Left renal cortex interstitium (tissue), 4 donors: Measurements from ENCODE around the gene RTTN. TPM values are rescaled to one million over a fixed set of nuclear protein-coding genes. Genes with fewer than 3 reads are reported as not detected.
"Not testable (repeated sequence)": the region's sequence is repeated elsewhere in the genome, so short reads cannot be mapped to it uniquely, and the experiment has no call there.

Experiments used
- DNase-seq, 4 donors: peaks; one replicate each; pipeline ENCODE4 v3.0.0-alpha.2; 2013; ENCODE audit warnings: low read depth in 4 of 4, low spot score in 2 of 4, missing footprints in 1 of 4
- polyA plus RNA-seq, 4 donors: library from polyadenylated mRNA; unstranded; fragments of 120-200 nt; gene quantifications; one replicate each; pipeline ENCODE4 v1.2.1, GENCODE V29; 2013; ENCODE audit not compliant: insufficient read length in 4 of 4

The RTTN gene
- polyA plus RNA-seq, 4 donors: 14.9 to 21.3 (median 18.7) TPM

DNA sequence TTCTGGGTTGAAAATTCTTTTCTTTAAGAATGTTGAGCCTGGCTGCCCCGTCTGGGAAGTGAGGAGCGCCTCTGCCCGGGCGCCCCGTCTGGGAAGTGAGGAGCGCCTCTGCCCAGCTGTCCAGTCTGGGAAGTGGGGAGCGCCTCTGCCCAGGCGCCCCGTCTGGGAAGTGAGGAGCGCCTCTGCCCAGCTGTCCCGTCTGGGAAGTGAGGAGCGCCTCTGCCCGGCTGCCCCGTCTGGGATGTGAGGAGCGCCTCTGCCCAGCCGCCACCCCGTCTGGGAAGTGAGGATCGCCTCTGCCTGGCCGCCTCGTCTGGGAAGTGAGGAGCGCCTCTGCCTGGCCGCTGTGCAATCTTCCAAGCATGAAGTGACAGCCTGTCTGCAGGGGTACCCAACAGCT lies 102.6 kb downstream of the RTTN start:
- DNase-seq: not testable (repeated sequence)

DNA sequence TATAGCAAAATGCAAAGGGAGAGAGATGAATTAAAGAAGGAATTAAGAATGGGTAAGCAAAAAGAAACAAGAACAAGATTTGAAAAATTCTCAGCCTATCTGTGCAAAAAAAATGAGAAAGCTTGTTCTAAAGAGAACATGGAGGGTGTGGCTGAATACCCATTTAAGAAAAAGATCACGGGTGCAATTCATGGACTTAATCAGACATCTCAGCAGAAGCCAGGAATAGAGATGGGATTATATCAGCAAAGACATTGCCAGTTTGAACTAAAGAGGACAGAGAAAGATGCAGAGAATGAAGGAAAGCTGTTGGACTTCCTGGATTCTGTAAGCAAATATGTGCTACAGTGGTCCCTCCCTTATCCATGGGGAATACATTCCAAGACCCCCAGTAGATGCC lies 115.6 kb downstream of the RTTN start:
- DNase-seq: no peak

DNA sequence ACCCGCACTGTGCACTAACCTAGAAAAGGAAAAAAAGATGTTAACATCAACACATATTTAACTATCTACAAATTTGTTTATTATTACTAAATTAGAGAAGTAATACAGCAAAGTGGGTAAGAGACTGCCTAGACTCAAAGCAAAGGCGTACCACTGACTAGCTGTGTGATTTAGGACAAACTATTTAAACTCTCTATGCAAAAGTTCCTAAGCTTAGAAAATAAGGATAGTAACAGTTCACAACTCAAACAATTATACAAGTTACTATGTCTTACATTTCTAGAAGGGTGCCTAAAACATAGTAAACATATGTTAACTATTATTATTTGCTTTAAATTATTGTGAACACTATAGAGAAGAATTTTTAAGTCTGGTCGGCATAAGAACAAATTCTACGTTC lies 119.4 kb downstream of the RTTN start:
- no peak for DNase-seq

DNA sequence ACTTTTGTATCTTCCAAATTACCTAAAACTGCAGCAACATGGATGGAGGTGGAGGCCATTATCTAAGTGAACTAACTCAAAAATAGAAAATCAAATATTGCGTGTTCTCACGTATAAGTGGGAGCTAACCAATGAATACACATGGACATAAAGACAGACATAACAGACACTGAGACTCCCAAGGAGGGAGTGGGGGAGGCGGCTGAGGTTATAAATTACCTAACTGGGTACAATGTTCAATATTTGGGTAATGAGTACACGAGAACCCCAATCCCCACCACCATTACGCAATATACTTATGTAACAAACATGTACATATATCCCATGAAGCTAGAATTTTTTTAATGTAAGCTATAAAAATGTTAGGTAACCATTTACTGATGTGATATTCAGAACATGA lies 119.8 kb downstream of the RTTN start:
- DNase-seq: no peak

DNA sequence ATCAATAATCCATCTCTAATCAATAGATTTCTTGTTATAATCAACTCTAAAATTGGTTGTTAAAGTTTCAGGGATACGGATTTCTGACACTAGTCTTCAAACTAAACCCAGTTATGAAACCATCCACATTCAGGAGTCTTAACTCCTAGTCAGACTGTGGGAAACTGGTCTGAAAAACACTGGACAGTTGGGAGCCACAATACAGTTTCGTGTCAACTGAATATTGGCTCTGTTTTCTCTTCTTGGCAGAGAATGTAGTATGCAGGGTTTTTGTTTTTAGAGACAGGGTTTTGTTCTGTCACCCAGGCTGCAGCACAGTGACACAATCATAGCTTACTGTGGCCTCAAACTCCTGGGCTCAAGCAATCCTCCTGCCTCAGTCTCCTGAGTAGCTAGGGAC lies 123.1 kb downstream of the RTTN start:
- no peak for DNase-seq

DNA sequence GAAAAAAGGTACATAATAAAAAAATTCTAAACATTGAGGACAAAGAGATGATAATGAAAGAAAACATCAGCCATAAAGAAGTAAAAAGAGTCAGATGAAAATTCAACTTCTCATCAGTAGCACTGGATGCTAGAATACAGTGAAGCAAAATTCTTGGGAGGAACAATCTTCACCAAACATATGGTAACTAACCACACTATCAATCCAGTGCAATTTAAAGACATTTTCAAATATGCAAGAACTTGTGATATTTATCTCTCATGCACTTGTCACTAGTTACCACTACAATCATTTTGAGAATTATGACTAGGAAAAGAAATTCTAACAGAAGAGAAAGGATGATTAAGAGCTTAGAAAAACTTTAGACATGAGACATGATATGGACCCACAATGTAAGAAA lies 127.4 kb downstream of the RTTN start:
- no peak for DNase-seq

DNA sequence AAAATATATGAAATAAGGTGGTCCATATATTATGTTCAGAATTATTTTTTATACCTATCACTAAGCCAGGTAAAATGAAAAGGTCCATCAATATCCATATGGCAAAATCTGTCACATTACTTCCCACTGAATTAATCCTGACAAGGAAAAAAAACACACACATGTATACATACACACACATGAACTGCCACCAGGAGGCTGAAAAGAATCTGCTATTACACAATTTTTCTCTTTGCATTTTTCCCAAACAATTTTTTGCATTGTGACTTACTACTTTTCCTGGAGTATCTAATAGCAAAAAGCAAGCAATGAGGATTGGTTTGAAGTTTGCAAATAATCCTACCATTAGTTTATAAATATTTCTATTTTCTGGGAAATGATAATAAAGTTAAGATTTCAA lies 129.6 kb downstream of the RTTN start:
- no peak for DNase-seq

DNA sequence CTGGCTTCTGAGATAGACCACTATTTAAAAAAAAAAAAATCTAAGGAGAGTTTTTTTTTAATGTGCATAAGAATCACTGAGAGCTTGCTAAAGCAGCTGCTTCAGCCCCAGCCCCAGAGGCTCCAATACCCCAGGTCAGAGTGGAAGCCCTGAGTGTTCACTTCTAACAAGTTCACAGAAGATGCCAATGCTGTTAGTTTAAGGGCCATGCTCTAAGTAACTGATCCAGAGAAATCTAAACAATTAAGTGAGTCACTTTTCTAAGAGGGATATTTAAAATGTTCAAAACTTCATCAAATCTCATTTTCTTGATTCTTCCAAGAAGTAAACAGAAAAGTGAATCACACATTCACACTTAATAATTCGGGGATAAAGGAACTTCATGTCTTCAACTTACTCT lies 131.4 kb downstream of the RTTN start:
- no peak for DNase-seq

DNA sequence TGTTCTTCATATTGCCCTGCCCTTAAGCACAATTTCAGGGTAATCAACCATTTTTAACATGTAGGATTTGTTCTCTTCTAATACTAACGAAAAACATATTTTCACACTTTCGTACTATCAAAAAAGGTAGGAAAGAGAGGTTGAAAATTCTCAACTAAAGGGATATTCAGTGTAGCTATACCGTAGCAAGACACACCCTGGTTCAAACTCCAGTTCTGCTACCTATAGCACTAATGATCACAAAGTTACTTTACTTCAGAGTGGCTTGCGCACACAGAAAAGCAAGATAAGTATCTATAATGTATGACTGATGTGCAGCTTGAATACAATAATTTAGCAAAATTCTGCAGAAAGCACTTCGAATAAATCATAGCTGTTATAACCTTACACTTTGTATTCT lies 132.1 kb downstream of the RTTN start:
- no peak for DNase-seq

DNA sequence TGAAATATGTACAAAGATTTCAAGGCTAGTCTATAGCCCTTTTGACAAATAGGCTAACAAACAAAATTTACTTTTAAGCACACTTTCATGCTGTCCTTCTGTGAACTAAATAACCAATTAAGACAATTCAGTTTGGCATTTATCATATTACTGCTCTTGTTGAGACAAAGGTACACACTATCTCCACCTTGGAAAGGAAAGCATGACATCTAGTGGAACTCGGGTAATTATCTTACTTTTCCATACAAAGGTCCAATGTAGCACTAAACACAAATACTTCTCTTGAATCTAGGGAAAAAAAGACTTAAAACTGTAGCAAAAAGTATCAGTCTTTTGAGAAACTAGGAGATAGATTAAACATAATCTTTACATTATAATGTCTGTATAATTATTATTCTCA lies 132.8 kb downstream of the RTTN start:
- no peak for DNase-seq

DNA sequence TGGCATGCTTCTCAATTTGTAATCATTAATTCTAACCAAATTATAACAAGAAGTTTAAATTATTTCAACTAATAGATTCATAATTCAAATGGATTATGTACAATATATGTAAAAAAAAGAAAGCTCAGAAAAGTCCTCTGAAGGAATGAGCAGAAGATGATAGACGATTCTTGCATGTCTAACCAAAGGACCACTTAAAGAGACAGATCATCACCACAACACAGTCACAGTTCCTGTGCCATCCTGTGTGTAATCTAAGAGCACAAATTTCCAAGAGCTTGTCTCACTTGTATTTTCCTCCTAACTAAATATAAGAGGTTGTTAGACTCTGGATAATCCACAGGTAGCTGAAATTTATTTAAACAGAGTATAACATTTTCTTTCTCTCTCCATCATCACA lies 135.5 kb downstream of the RTTN start:
- DNase-seq: no peak

DNA sequence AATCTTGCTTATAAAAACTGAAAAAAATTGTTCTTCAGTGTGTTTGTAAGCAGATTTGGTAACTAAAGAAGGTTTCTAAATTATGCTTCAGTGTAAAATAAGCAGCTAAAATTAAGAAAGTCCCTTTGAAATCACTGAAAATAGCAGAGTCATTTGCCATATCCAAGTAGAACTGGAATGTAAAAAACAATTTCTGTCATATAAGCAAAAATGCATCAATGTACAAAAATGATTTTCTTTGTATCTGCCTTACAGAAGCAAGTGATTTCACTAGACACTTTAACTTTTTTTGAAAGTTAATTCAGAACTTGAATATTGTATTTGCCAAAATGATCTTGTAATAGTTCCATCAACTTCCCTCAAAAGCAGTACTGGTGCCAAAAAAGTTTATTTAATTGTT lies 136.1 kb downstream of the RTTN start:
- DNase-seq: no peak

DNA sequence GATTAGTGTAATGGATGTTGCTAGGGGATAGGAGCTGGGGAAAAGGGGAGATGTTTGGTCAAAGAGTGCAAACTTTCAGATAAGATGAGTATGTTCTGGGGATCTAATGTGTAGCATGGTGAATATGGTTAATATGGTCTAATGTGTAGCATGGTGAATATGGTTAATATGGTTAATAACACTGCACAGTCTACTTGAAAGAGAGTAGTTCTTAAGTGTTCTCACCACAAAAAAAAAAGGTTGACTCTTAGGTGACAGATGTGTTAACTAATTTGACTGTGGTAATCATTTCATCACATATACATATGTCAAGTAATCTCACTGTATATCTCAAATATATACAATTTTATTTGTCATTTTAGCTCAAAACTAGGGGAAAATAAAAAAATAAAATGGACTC lies 136.5 kb downstream of the RTTN start:
- DNase-seq: no peak

DNA sequence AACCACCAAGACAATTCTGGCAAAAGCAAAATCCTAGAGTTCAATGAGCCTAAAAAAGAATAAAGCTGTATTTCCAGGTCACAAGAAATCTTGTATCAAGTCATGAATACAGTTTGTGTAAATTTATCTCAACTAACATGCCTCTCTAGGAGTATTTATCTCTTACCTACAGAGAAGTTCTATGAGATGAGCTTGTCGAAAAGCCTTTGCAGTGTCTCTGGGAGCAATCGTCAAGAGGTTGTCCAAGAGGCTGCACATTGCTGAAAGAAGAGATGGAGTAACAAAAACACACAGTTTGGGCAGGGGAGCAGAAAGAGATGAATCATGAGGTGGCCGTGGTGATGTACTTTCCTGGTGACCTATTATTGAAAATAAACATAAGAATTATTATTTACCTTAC lies 145.8 kb downstream of the RTTN start:
- no peak for DNase-seq

DNA sequence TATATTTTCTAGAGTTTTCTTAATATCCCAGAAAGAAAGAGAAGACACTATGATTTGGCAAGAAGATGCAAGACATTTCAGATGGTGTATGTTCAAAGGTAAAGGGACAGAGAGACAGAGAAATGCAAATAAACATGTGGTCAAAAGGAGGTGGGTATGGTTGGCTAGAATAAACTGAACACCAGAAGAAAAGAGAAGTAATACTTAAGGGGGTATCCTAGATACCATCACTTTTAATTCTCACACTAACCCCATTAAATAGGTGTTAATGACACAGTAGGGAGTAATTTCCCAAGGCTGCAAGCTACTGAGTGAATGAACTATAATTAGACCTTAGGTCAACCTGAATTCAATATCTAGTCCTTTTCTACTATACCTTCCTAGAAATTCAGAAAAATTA lies 146.6 kb downstream of the RTTN start:
- no peak for DNase-seq

DNA sequence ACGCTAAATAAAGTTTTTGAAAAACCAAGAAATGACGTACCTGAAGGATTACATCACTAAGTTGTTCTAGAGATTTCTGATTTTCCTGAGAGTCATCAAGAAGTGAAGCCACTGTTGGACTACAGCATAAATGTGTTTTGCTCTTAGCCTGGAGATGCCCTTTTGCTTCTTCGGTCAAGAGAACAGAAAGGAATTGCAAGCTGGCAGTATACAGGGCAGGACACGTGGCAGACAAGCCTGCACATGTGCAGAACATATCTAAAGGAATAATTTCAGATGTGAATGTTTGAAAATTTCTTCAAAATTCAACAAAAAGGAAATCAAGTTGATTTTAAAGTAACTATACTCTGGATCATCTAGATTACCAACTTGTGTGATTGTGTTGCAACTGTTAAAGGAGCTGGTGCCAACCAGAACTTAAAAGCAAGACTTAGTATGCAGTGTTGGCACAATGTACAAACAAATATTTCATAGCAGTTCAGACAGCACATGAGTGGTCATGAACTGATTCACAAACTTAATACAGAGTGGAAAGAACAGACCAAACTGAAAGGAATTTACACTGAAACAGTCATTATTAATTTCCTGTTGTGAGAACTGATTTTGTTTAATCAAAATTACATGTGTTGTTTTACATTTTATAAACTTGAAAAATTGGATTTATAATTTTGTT lies 157.4 kb downstream of the RTTN start:
- DNase-seq: no peak

DNA sequence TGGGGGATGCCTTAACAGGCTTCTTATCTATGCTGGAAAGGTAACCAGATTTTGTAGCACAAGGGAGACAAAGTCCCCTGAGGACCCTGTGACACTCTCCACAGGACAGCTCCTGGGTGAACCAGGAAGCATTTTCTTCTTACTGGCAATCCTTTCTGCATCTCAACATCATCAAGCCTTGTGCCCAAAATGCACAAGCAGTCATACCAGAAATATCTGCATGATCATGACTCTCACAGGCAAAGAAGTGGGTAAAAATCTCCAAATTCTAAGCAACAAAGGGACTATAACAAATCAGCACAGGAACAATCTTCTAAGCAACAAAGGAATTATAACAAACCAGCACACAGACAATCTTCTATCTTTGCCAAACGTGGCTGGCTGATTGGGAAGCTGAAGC lies 158.7 kb downstream of the RTTN start:
- DNase-seq: no peak

DNA sequence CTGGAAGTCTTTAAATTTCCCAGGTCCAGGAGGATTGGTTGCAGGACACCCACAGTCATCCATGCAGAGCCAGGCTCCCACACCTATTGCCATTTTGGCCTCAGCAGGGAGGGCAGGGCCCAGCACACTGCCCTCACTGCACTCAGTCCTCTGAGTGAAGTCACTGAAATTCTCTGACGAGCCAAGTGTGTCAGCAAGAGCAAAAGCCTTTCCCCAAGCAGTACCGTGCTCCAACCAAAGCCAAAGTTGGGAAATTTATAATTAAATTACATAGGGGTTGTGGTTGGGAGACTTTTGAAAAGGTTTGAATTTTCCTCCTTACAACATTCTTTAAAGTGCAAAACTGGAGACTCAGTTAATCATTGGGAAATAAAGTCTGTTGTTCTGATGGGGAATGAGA lies 159.3 kb downstream of the RTTN start:
- DNase-seq: no peak

DNA sequence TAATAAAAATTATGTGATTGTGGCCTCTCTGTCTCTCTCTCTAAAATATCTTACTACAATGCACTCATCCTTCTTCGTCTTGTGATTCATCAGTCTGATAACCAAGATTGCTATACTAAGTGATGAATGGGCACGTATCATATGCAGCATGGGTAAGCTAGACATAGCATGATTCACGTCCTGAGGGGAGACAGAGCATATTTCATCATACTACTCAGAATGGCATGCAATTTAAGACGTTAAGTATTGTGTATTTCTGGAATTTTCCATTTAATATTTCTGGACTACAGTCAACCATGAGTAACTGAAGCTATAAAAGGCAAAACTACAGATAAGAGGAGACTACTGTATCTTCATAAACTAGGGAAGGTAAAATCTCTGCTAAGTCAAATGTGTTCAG lies 160.9 kb downstream of the RTTN start:
- DNase-seq: no peak

DNA sequence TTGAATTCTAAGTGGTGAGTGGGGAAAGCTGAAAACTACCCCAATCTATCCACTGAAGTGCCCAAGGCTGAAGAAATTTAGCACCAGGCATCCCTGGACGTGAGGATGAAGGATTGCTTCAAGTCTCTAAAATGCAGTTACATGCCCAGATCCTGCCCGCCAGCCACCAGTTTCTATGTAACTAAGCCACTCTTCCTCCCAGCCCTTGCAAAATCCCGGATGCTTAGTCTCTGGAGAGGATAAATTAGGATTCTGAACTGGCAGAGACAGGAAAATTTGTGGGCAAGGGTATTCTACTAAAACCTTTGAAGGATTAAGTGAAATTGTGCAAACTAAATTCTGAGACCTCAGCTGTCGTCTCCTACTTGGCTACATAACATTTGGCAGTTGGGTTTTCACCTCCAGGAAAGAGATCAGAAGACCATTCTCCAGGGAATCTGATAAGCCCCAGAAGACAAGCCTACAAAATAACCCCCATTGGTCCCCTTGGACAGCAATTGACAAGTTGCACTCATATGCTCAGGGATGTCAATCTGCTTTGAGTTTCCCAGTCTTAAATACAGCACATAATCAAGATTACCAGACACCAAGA lies 163.9 kb downstream of the RTTN start:
- no peak for DNase-seq

DNA sequence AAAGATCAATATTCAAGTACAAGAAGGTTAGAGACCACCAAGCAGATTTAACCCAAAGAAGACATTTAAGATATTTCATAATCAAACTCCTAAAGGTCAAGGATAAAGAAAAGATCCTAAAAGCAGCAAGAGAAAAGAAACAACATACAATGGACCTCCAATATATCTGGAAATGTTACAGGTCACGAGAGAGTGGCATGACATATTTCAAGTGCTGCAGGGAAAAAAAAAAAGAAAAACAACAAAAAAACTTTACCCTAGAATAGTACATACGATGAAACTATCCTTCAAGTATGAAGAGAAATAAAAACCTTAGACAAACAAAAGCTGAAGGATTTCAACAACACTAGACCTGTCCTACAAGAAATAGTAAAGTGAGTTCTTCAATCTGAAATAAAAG lies 166.3 kb downstream of the RTTN start:
- no peak for DNase-seq

DNA sequence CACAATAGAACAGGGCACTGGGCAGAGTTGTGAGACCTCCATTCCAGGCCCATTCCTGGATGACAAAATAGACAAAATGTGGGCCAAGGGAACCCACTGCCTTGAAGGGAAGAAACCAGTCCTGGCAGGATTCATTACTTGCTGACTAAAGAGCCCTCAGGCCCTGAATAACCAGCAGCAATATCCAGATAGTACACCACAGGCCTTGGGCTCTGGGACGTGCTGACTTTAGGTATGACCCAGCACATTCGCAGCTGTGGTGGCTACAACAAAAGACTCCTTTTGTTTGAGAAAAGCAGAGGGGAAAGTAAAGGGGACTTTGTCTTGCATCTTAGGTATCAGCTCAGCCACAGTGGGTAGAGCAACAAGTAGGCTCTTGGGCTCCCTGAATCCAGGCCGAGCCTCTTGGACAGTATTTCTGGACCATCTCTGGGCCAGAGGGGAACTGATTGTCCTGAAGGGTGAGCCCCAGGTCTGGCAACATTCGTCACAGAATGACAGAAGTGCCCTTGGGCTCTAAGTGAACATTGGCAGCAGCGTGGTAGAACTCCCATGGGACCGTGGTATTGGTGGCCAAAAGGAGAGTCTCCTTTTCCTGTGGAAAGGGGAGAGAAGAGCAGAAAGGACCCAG lies 167.9 kb downstream of the RTTN start:
- no peak for DNase-seq
